Right atrium auricular region (tissue), 2 donors: ENCODE measurements around the gene LACTB. TPM values are rescaled to one million over a fixed set of nuclear protein-coding genes. Genes with fewer than 3 reads are reported as not detected.
"Not testable (repeated sequence)": the region's sequence is repeated elsewhere in the genome, so short reads cannot be mapped to it uniquely, and the experiment has no call there.

Experiments
- DNase-seq: peaks from one replicate; pipeline ENCODE4 v3.0.0-alpha.2; 2019; ENCODE audit warnings: low spot score
- H3K27ac ChIP-seq, 2 donors: fragments of 200-600 bp; sonication (generic); 1 replicate in 1 of 2; 2 replicates in 1 of 2; pipeline ENCODE4 v1.5.1; 2016 to 2019
- H3K27me3 ChIP-seq, 2 donors: fragments of 200-600 bp; sonication (generic); one replicate each; pipeline versions ENCODE4 v1.5.1 to v1.6.0; 2017 to 2019
- H3K36me3 ChIP-seq: fragments of 200-600 bp; sonication (generic); one replicate; pipeline ENCODE4 v1.5.1; 2016
- H3K4me1 ChIP-seq, 2 donors: fragments of 200-600 bp; sonication (generic); one replicate each; pipeline versions ENCODE4 v1.5.1 to v1.6.0; 2017 to 2019
- H3K4me3 ChIP-seq, 2 donors: fragments of 200-600 bp; sonication (generic); 1 replicate in 1 of 2; 2 replicates in 1 of 2; pipeline ENCODE4 v1.5.1; 2017 to 2019; ENCODE audit warnings: mild to moderate bottlenecking in 1 of 2, moderate library complexity in 1 of 2
- H3K9me3 ChIP-seq, 2 donors: fragments of 200-600 bp; sonication (generic); one replicate each; pipeline ENCODE4 v1.5.1; 2019
- total RNA-seq, 2 donors: library from RNA; depleted of rRNA; stranded (reverse); fragments of >200 nt; gene quantifications; one replicate each; pipeline ENCODE4 v1.1.0, GENCODE V29; 2016
- TF ChIP-seq, protein P1 (sequence below), 2 donors: fragments of 200-600 bp; sonication (generic); IDR thresholded peaks; one replicate each; pipeline ENCODE4 v1.5.1; 2019; ENCODE audit warnings: antibody characterized with exemption in 2 of 2

The LACTB gene
- total RNA-seq, 2 donors from 2014 or later: 10.6 to 20.5 TPM

DNA sequence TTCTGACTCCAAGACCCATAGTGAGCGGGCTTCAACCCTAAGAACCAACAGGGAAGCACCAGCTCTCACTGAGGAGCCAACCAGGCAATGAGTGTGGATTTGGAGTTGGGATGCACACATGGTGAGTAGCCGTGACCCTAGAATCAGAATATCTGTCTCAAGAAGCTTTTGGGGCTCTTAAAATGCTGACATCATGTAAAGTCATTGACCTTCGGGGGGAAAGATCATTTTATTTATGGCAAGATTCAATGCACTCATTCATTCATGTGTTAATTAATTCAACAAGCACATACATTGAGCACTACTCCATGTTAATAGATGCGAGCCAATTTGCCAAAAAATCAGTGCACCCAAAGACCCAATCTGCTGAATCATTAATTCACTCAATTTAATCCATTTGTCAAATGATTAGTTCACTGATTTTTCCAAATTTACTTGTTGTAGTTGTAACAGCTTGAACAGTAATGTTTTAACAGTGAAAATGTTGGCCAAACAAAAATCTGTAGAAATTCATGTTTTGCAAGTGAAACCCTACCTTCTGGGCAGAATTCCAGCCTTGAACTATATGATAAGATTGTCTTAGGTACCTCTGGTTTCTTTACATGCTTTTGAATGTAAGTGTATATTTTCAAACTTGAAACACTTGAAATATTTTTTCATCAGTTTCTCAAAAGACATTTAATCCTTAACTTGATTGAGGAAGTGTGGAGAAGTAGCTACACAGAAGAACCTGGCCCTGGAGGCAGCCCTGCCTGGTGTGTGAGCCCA lies 29.8 kb upstream of the LACTB start:
- H3K36me3 ChIP-seq: no peaks in the 10 kb centered on the region
- no peaks in the 10 kb centered on the region for H3K27me3 ChIP-seq
- H3K4me1 ChIP-seq: peaks cover 0 to 27% of the 10 kb centered on the region in 2 donors
- TF ChIP-seq, protein P1, sequence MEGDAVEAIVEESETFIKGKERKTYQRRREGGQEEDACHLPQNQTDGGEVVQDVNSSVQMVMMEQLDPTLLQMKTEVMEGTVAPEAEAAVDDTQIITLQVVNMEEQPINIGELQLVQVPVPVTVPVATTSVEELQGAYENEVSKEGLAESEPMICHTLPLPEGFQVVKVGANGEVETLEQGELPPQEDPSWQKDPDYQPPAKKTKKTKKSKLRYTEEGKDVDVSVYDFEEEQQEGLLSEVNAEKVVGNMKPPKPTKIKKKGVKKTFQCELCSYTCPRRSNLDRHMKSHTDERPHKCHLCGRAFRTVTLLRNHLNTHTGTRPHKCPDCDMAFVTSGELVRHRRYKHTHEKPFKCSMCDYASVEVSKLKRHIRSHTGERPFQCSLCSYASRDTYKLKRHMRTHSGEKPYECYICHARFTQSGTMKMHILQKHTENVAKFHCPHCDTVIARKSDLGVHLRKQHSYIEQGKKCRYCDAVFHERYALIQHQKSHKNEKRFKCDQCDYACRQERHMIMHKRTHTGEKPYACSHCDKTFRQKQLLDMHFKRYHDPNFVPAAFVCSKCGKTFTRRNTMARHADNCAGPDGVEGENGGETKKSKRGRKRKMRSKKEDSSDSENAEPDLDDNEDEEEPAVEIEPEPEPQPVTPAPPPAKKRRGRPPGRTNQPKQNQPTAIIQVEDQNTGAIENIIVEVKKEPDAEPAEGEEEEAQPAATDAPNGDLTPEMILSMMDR (IDR thresholded peaks at IDR 0.05): no peak
- H3K27ac ChIP-seq: no peak overlapping the region
- DNase-seq: no peak
- no peak overlapping the region for H3K4me3 ChIP-seq
- H3K9me3 ChIP-seq: no peaks in the 10 kb centered on the region

DNA sequence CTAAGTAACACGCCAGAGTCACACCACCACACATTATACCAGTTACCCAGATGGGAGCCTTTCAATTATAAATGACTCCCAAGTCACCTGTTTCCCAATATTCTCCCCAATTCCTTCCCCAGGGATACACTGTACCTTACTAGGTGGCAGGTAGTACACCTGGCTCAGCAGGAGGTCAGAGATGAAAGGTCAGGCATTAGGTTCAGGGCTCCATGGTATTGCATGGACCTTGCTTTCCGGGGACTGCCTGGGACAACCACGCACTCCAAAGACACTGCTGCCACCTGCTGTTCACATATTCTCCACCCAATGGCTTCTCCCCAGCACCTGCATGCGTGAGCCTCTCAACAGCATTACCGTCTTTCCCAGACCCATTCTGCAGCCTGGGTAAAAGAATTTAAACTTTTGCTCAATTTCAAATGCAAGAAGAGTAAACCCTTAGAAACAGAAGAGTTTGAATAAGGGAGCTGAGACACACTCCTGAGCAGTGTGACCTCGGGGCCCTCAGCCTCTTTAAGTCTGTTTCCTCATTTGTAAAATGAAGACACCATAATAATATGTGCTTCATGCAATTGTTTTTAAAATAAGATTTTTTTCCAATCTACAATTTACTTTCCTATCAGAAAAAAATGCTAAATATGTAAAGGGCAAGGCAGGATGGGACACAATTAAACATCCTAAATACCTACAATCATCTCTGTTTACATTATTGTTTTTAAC lies 28.0 kb upstream of the LACTB start:
- TF ChIP-seq, protein P1 (IDR thresholded peaks at IDR 0.05): peak; percentile 80 to 93
- Histone ChIP-seq H3K4me1 (peaks cover 0 to 26% of the 10 kb centered on the region in 2 donors), H3K27me3 (no peaks in the 10 kb centered on the region), H3K36me3 (no peaks in the 10 kb centered on the region), H3K9me3 (no peaks in the 10 kb centered on the region), H3K4me3 (no peak overlapping the region), H3K27ac (peak overlapping the region in 1 of 2 donors; percentile 29)
- DNase-seq: peak; percentile 84

DNA sequence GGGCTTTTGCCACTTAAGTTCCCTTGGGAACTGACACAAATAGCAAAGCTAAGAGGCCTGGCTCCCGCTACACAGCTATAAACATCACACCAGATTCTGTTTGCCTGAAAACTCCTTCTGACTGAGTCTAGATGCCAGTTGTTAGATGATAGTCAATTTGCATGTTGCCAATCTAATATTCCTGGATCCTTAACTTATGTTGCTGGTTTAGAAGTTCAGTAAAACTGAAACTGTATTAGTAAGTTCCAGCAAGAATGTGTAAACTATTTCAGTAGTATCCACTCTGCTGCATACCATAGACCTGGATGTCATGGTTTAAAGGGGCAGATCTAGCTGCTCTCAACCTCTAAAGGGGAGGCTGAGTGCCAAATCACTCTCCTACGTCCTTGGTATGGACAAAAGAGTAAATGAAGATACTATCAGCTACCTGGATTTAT lies 27.1 kb upstream of the LACTB start:
- H3K4me1 ChIP-seq: peaks cover 0 to 17% of the 10 kb centered on the region in 2 donors
- no peak overlapping the region for H3K4me3 ChIP-seq
- no peaks in the 10 kb centered on the region for H3K27me3 ChIP-seq
- peak overlapping the region in 1 of 2 donors; percentile 29 for H3K27ac ChIP-seq
- TF ChIP-seq, protein P1 (IDR thresholded peaks at IDR 0.05): no peak
- no peaks in the 10 kb centered on the region for H3K36me3 ChIP-seq
- DNase-seq: no peak
- H3K9me3 ChIP-seq: no peaks in the 10 kb centered on the region

DNA sequence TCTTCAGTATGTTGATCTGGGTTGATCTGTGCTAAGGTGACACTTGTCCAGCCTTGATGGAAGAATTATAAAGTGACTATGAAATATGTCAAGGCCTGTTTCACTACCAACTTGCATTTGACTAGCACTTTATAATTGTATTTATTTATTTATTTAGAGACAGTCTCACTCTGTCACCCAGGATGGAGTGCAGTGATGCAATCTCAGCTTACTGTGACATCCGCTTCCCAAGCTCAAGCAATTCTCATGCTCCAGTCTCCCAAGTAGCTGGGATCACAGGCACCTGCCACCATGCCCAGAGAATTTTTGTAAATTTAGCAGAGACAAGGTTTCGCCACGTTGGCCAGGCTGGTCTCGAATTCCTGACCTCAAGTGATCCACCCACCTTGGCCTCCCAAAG lies 25.5 kb upstream of the LACTB start:
- no peaks in the 10 kb centered on the region for H3K36me3 ChIP-seq
- no peaks in the 10 kb centered on the region for H3K27me3 ChIP-seq
- no peaks in the 10 kb centered on the region for H3K9me3 ChIP-seq
- peaks cover 0 to 14% of the 10 kb centered on the region in 2 donors for H3K4me1 ChIP-seq
- TF ChIP-seq, protein P1 (IDR thresholded peaks at IDR 0.05): no peak
- no peak for DNase-seq
- H3K27ac ChIP-seq: no peak overlapping the region
- no peak overlapping the region for H3K4me3 ChIP-seq

DNA sequence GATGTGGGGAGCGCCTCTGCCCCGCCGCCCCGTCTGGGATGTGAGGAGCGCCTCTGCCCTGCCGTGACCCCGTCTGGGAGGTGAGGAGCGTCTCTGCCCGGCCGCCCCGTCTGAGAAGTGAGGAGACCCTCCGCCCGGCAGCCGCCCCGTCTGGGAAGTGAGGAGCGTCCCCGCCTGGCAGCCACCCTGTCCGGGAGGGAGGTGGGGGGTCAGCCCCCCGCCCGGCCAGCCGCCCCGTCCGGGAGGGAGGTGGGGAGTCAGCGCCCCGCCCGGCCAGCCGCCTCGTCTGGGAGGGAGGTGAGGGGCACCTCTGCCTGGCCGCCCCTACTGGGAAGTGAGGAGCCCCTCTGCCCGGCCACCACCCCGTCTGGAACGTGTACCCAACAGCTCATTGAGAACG lies 22.8 kb upstream of the LACTB start:
- not testable (repeated sequence) for H3K4me3 ChIP-seq, H3K27ac ChIP-seq, H3K4me1 ChIP-seq, DNase-seq, H3K9me3 ChIP-seq, H3K36me3 ChIP-seq, H3K27me3 ChIP-seq

DNA sequence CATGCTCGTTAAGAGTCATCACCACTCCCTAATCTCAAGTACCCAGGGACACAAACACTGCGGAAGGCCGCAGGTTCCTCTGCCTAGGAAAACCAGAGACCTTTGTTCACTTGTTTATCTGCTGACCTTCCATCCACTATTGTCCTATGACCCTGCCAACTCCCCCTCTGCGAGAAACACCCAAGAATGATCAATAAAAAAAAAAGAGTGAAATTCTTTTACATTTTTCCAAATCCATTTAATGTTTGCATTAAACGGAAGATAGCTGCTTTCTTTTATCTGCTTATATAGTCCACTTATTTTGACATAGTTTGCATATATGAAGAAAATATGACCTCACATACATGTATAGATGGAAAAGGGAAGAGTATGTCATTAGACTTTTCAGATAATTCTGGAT lies 22.1 kb upstream of the LACTB start:
- not testable (repeated sequence) for H3K9me3 ChIP-seq, H3K27ac ChIP-seq, H3K4me3 ChIP-seq, DNase-seq, H3K27me3 ChIP-seq, H3K4me1 ChIP-seq, H3K36me3 ChIP-seq
